Erythroblast (primary cell): ENCODE measurements around the gene TXNL4A.

Source experiments
- DNase-seq, 2 experiments: peaks; one replicate each; lab custom pipeline; 2025; lab: John Stamatoyannopoulos, UW
- GATA1 ChIP-seq: IDR thresholded peaks from 2 replicates; pipeline ENCODE4 v1.6.1; 2011; ENCODE audit warnings: low read depth, mild to moderate bottlenecking, control low read depth, low read length, moderate library complexity
- POLR2A ChIP-seq: IDR thresholded peaks from 2 replicates; pipeline ENCODE4 v1.6.1; 2011; ENCODE audit warnings: mild to moderate bottlenecking, low read length

The TXNL4A gene

DNA sequence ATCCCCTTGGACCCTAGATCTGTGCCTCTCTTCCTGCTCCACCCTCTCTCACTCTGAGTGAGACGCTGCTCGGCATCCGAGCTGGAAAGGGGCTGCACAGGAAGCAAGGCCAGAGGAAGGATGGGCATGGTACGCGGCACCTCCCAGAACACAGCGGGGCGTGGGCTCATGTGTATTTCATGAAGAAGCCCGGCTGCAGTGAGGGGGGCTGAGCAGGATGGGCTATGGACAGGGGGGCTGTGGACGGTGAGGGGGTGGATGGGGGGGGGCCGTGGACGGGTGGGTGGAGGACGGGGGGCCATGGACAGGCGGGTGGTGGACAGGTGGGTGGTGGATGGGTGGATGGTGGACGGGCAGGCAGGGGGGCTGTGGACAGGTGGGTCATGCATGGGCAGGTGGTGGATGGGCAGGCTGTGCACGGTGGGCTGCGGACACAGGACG is 65.4 kb downstream of the TXNL4A start:
- no peak for DNase-seq
- TF ChIP-seq POLR2A (no peak), GATA1 (no peak)

DNA sequence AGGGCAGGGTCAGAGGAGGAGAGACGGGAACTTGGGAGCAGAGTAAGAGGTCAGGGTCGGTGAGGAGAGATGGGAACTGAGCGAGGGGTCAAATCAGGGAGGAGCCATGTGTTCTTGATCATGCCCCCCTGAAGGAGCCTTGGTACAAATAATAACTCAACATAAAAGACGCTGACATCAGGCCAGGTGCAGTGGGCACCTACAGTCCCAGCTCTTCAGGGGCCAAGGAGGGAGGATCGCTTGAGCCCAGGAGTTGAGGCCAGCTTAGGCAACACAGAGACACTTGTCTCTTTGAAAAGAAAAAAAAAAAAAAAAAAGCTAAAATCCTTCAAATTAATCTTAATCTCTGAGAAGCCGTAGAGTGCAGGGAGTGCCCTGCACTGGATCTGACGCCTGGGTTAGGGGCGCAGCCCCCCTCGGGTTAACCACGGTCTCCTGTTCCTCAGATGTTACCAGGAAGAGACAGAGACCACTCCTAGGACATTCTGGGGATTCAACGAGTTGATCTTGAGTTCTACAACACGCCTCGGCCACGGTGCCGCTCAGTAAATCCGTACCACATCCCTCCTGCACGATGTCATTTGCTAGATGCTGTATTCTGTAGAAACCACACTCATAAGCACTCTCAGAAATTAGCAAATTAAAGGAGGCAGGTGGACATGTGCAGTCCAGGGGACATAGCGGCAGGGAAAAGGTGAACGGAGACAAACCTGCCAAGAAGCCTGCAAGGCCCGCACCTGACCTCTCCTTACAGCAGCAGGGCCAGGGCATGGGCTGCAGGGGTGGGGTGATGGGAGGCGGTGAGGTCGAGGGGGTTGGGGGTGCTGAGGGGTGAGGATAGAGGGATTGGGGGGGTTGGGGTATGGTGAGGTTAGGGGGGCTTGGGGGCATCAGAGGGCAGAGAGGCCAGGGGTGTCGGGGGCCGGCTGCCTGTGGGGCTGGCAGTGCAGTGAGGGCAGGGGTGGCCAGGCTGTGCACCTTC is 66.1 kb downstream of the TXNL4A start:
- TF ChIP-seq POLR2A (no peak), GATA1 (no peak)
- DNase-seq, result no peak
